Activated naive CD8-positive, alpha-beta T cell treated with anti-CD3 and anti-CD28 coated beads, Interleukin-2, amount 10 ng/mL, durations not matched to agents 7 days and 5 days (primary cell): ENCODE measurements around the gene PER2. TPM values are rescaled to one million over a fixed set of nuclear protein-coding genes. Genes with fewer than 3 reads are reported as not detected.
"Not testable (repeated sequence)": the region's sequence is repeated elsewhere in the genome, so short reads cannot be mapped to it uniquely, and the experiment has no call there.

Source experiments
- ATAC-seq: fragments of 150-1000 bp; cut with Tn5 transposase; one replicate; pipeline ENCODE4 v1.10.0; 2021; ENCODE audit warnings: low read depth, moderate library complexity
- POLR2A ChIA-PET: fragments of 350-600 bp; sonication (Branson Sonifier 250); formaldehyde crosslinking; loops from one replicate; lab custom pipeline; 2021; ENCODE audit warnings: antibody characterized with exemption; lab: Charles Lee
- DNase-seq: peaks from one replicate; pipeline ENCODE4 v3.0.0; 2021
- H3K27ac Mint-ChIP-seq: one replicate; pipeline ENCODE4 v1.8.0; 2022; ENCODE audit warnings: mild to moderate bottlenecking, mixed read lengths
- H3K27me3 Mint-ChIP-seq: one replicate; pipeline ENCODE4 v1.8.0; 2022; ENCODE audit warnings: mild to moderate bottlenecking, moderate library complexity, mixed read lengths
- H3K36me3 Mint-ChIP-seq: one replicate; pipeline ENCODE4 v1.8.0; 2021; ENCODE audit warnings: mild to moderate bottlenecking, mixed read lengths
- H3K4me1 Mint-ChIP-seq: one replicate; pipeline ENCODE4 v1.8.0; 2021; ENCODE audit warnings: mixed read lengths
- H3K4me3 Mint-ChIP-seq: one replicate; pipeline ENCODE4 v1.8.0; 2022; ENCODE audit warnings: mild to moderate bottlenecking, moderate library complexity, mixed read lengths
- H3K9me3 Mint-ChIP-seq: one replicate; pipeline ENCODE4 v1.8.0; 2021; ENCODE audit warnings: mixed read lengths
- total RNA-seq, 2 experiments: library from RNA; stranded (reverse); gene quantifications; one replicate each; pipeline ENCODE4 v1.2.3, GENCODE V29; 2021

Gene PER2
- total RNA-seq, 2 experiments from 2014 or later, result 13.0 to 13.7 TPM

- Mint-ChIP-seq H3K4me1 (peaks cover 10% of the 10 kb centered on the region), H3K4me3 (peak overlapping the region; percentile 78), H3K9me3 (no peaks in the 10 kb centered on the region), H3K27me3 (peaks cover 9% of the 10 kb centered on the region), H3K27ac (no peak overlapping the region), H3K36me3 (no peaks in the 10 kb centered on the region)
- DNase-seq, result no peak
- no peak for ATAC-seq
- POLR2A ChIA-PET, result no interaction called here
Measured at GRCh38 chr2:238321467-238321866, 33.1 kb upstream of the PER2 start.

DNA sequence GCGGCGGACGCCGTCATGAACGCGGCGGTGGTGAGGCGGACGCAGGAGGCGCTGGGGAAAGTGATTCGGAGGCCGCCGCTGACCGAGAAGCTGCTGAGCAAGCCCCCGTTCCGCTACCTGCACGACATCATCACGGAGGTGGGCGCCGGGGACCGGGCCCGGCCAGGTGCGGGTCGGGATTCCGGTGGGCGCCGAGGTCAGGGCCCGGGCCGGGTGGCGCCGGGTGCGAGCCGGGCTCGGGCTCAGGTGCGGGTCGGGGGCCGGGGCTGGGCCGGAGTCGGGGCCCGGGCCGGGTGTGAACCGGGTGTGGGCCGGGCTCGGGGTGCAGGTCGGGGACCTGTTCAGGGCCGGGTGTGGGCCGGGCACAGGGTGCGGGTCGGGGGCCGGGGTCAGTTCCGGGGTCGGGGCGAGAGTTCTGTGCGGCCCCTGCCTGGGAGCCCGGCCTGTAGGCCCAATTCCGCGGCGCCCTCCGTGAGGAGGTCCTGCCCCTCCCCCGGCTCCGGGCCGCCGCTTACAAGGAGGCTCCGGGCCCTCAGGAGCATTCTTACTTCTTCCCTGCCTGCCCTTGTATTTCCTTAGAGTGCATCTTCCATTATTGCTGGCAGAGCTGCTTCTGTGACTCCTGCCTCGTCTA is 32.4 kb upstream of the PER2 start:
- Mint-ChIP-seq H3K4me3 (peak overlapping the region; percentile 78), H3K27ac (no peak overlapping the region), H3K36me3 (no peaks in the 10 kb centered on the region), H3K4me1 (peaks cover 10% of the 10 kb centered on the region), H3K9me3 (no peaks in the 10 kb centered on the region), H3K27me3 (peaks cover 12% of the 10 kb centered on the region)
- ATAC-seq (peak; percentile 44), DNase-seq (no peak)
- POLR2A ChIA-PET, result no interaction called here

- peak; percentile 90 for DNase-seq
Measured at GRCh38 chr2:238320246-238320647, 31.8 kb upstream of the PER2 start, which contains the start of gene TRAF3IP1. Gene TRAF3IP1 (plus strand): TSS chr2:238320518. CDS start chr2:238320663, 145 bp downstream.

GRCh38 chr2:238315031-238315595 is 26.7 kb upstream of the PER2 start:
- peaks cover 11% of the 10 kb centered on the region for H3K4me1 Mint-ChIP-seq
- ATAC-seq, result no peak
- POLR2A ChIA-PET, result no interaction called here
- peaks cover 14% of the 10 kb centered on the region for H3K27me3 Mint-ChIP-seq
- H3K27ac Mint-ChIP-seq, result no peak overlapping the region
- no peaks in the 10 kb centered on the region for H3K9me3 Mint-ChIP-seq
- no peaks in the 10 kb centered on the region for H3K36me3 Mint-ChIP-seq
- H3K4me3 Mint-ChIP-seq, result no peak overlapping the region
- no peak for DNase-seq

More at GRCh38 chr2:238320246-238320647, 31.8 kb upstream of the PER2 start, which contains the start of gene TRAF3IP1:
- Mint-ChIP-seq H3K27ac (no peak within 1 kb of the TSS), H3K36me3 (no peaks in the 10 kb centered on the region), H3K9me3 (no peaks in the 10 kb centered on the region), H3K4me1 (peaks cover 10% of the 10 kb centered on the region), H3K4me3 (peak within 1 kb of the TSS; percentile 78), H3K27me3 (peaks cover 12% of the 10 kb centered on the region)
- POLR2A ChIA-PET, result no interaction called here
- ATAC-seq, result peak; percentile 96

GRCh38 chr2:238314576-238314975 is 26.2 kb upstream of the PER2 start:
- H3K27ac Mint-ChIP-seq, result no peak overlapping the region
- no peaks in the 10 kb centered on the region for H3K36me3 Mint-ChIP-seq
- no peaks in the 10 kb centered on the region for H3K9me3 Mint-ChIP-seq
- peaks cover 7% of the 10 kb centered on the region for H3K4me1 Mint-ChIP-seq
- no peak overlapping the region for H3K4me3 Mint-ChIP-seq
- no peak for ATAC-seq
- POLR2A ChIA-PET, result no interaction called here
- DNase-seq, result no peak
- peaks cover 14% of the 10 kb centered on the region for H3K27me3 Mint-ChIP-seq

- Mint-ChIP-seq H3K4me3 (no peak overlapping the region), H3K4me1 (peaks cover 6% of the 10 kb centered on the region), H3K27me3 (peaks cover 14% of the 10 kb centered on the region), H3K36me3 (no peaks in the 10 kb centered on the region), H3K9me3 (no peaks in the 10 kb centered on the region), H3K27ac (no peak overlapping the region)
- POLR2A ChIA-PET, result no interaction called here
- DNase-seq (no peak), ATAC-seq (no peak)
Measured at GRCh38 chr2:238313991-238314350, 25.6 kb upstream of the PER2 start.

GRCh38 chr2:238313289-238313990 is 25.0 kb upstream of the PER2 start:
- ATAC-seq (no peak), DNase-seq (no peak)
- H3K27me3 Mint-ChIP-seq, result peaks cover 14% of the 10 kb centered on the region
- POLR2A ChIA-PET, result no interaction called here
- H3K9me3 Mint-ChIP-seq, result no peaks in the 10 kb centered on the region
- peaks cover 6% of the 10 kb centered on the region for H3K4me1 Mint-ChIP-seq
- no peak overlapping the region for H3K4me3 Mint-ChIP-seq
- H3K36me3 Mint-ChIP-seq, result no peaks in the 10 kb centered on the region
- H3K27ac Mint-ChIP-seq, result no peak overlapping the region

DNA sequence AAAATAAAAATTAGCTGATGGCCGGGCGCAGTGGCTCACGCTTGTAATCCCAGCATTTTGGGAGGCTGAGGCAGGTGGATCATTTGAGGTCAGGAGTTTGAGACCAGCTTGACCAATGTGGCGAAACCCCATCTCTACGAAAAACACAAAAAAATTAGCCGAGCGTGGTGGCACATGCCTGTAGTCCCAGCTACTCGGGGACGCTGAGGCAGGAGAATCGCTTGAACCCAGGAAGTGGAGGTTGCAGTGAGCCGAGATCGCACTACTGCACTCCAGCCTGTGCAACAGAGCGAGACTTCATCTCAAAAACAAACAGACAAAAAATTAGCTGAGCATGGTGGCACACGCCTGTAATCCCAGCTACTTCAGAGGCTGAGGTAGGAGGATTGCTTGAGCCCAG is 22.3 kb upstream of the PER2 start:
- POLR2A ChIA-PET, DNase-seq, H3K27ac Mint-ChIP-seq, H3K4me1 Mint-ChIP-seq, ATAC-seq, H3K9me3 Mint-ChIP-seq, H3K36me3 Mint-ChIP-seq, H3K4me3 Mint-ChIP-seq, H3K27me3 Mint-ChIP-seq: not testable (repeated sequence)

DNA sequence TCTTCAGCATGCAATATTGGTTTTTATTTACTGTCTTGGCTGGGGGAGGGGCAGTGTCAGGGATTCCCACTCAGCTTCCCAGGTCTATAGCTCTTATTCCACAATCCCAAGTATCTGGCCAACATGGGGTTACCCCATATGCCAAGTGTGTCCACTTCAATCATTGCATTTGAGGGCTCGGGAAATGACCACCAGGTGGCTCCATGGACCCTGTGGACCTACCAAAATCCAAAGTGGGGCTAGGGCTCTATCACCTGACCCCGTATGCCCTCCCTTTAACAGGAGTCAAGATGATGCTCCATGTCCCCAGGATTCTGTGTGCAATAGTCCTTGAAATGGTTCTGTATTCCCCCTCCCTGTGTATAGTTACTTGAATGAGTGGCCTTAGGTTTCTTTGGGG is 19.8 kb upstream of the PER2 start:
- Mint-ChIP-seq H3K36me3 (no peaks in the 10 kb centered on the region), H3K4me3 (no peak overlapping the region), H3K9me3 (no peaks in the 10 kb centered on the region), H3K4me1 (peaks cover 2% of the 10 kb centered on the region), H3K27ac (no peak overlapping the region), H3K27me3 (peaks cover 2% of the 10 kb centered on the region)
- ATAC-seq, result no peak
- no peak for DNase-seq
- POLR2A ChIA-PET, result no interaction called here

DNA sequence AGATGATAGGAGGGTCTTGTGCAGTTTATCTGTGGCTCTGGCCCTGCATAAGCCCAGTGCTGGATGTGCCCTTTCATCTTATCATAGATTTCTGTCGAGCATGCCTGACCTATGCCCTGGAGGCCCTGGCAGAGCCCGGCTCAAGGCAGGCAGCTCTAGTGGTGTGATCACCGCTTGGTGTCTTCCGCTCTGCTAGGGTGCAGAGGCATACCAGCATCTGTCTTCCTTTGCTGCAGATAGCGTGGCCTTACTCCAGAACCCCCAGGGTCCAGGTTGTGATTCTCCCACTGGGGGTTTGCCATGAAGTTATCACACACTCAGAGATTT is 18.2 kb upstream of the PER2 start:
- no peak overlapping the region for H3K27ac Mint-ChIP-seq
- no peaks in the 10 kb centered on the region for H3K36me3 Mint-ChIP-seq
- no peaks in the 10 kb centered on the region for H3K4me1 Mint-ChIP-seq
- DNase-seq (no peak), ATAC-seq (no peak)
- POLR2A ChIA-PET, result no interaction called here
- no peak overlapping the region for H3K4me3 Mint-ChIP-seq
- H3K9me3 Mint-ChIP-seq, result no peaks in the 10 kb centered on the region
- peaks cover 2% of the 10 kb centered on the region for H3K27me3 Mint-ChIP-seq

GRCh38 chr2:238305965-238306671 is 17.7 kb upstream of the PER2 start:
- DNase-seq, result no peak
- no peak for ATAC-seq

DNA sequence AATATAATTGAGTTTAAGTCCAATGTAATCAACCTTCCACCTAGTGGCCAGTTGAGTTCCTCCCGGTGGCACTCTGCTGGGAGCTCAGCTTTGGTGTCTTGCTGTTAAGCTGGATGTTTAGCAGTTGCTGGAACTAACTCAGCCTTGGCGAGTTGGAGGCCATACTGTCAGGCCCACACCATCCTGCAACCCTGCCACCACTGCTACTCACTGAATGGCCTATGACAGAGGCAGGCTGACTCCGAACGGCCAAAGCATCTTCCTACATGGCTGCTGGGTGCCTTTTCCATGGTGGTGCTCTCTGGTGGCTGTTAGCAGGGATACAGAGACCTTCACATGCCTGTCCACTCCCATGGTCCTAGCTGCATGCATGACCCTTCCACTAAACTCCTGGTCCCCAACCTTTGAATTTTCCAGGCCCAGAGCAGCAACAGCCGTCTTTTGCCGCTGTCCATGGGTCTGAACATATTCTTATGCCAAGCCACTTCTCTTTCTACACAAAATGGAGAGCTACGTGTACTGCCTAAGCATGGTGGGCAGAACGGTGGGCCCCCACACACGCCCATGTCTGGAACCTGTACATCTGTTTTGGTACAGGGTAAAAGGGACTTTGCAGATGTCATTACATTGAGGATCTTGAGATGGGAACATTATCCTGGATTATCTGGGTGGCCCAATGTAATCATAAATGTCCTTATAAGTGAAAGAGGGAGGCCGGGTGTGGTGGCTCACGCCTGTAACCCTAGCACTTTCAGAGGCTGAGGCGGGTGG is 16.9 kb upstream of the PER2 start:
- POLR2A ChIA-PET, result no interaction called here
- Mint-ChIP-seq H3K4me3 (no peak overlapping the region), H3K27ac (no peak overlapping the region), H3K27me3 (no peaks in the 10 kb centered on the region), H3K36me3 (no peaks in the 10 kb centered on the region), H3K9me3 (no peaks in the 10 kb centered on the region), H3K4me1 (no peaks in the 10 kb centered on the region)
- ATAC-seq, result no peak
- DNase-seq, result no peak

More at GRCh38 chr2:238305965-238306671, 17.7 kb upstream of the PER2 start:
- Mint-ChIP-seq H3K4me3 (no peak overlapping the region), H3K27ac (no peak overlapping the region), H3K4me1 (no peaks in the 10 kb centered on the region), H3K27me3 (no peaks in the 10 kb centered on the region), H3K36me3 (no peaks in the 10 kb centered on the region), H3K9me3 (no peaks in the 10 kb centered on the region)
- POLR2A ChIA-PET, result no interaction called here

GRCh38 chr2:238304116-238304515 is 15.7 kb upstream of the PER2 start:
- no peaks in the 10 kb centered on the region for H3K9me3 Mint-ChIP-seq
- ATAC-seq (no peak), DNase-seq (no peak)
- H3K4me1 Mint-ChIP-seq, result no peaks in the 10 kb centered on the region
- H3K36me3 Mint-ChIP-seq, result no peaks in the 10 kb centered on the region
- no peak overlapping the region for H3K4me3 Mint-ChIP-seq
- no peak overlapping the region for H3K27ac Mint-ChIP-seq
- POLR2A ChIA-PET, result no interaction called here
- peaks cover 6% of the 10 kb centered on the region for H3K27me3 Mint-ChIP-seq
